Measurements from ENCODE around the gene LRRC55. TPM values are rescaled to one million over a fixed set of nuclear protein-coding genes. Genes with fewer than 3 reads are reported as not detected.

The LRRC55 gene
- polyA plus RNA-seq, 1 experiment, result not detected

DNA sequence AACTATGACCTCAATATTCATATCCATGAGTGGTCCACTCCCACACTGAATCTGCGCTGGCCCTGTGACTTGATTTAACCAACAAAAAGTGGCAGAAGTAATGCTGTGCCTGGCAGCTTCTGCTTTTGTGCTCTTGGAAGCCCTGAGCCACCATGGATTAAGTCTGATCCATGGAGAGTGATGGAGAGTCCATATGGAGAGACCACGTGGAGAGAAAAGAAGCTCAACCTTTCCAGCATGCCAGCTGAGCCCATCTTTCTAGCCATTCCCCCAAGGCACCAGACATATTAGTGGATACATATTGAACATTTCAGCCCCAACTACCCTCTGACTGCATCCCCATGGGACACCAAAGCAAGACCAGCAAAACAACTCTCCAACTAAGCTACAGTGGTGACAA lies 16.0 kb downstream of the LRRC55 start:
- ChIA-PET POLR2A (no interaction called here), CTCF (interaction anchor here (1.1 to 2.2 kb wide), 3 partner anchors 10 to 51 kb away, joined by 3 to 12 read pairs (median 3); no protein-coding TSS in a partner anchor)
- no peak for DNase-seq (ENCODE audit: low read depth)
- Histone ChIP-seq H3K4me3 (ENCODE audit: low read depth, low read length) (no peak overlapping the region), H3K27me3 (ENCODE audit: control insufficient read depth, insufficient read depth, low read length) (peaks cover 9% of the 10 kb centered on the region; the same call in 1 of the 2 replicates), H3K36me3 (ENCODE audit: control insufficient read depth, insufficient read depth, low read length) (no peaks in the 10 kb centered on the region)
- TF ChIP-seq, protein P1, sequence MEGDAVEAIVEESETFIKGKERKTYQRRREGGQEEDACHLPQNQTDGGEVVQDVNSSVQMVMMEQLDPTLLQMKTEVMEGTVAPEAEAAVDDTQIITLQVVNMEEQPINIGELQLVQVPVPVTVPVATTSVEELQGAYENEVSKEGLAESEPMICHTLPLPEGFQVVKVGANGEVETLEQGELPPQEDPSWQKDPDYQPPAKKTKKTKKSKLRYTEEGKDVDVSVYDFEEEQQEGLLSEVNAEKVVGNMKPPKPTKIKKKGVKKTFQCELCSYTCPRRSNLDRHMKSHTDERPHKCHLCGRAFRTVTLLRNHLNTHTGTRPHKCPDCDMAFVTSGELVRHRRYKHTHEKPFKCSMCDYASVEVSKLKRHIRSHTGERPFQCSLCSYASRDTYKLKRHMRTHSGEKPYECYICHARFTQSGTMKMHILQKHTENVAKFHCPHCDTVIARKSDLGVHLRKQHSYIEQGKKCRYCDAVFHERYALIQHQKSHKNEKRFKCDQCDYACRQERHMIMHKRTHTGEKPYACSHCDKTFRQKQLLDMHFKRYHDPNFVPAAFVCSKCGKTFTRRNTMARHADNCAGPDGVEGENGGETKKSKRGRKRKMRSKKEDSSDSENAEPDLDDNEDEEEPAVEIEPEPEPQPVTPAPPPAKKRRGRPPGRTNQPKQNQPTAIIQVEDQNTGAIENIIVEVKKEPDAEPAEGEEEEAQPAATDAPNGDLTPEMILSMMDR (IDR thresholded peaks at IDR 0.05; ENCODE audit: insufficient read depth, low read depth, low read length), result no peak

DNA sequence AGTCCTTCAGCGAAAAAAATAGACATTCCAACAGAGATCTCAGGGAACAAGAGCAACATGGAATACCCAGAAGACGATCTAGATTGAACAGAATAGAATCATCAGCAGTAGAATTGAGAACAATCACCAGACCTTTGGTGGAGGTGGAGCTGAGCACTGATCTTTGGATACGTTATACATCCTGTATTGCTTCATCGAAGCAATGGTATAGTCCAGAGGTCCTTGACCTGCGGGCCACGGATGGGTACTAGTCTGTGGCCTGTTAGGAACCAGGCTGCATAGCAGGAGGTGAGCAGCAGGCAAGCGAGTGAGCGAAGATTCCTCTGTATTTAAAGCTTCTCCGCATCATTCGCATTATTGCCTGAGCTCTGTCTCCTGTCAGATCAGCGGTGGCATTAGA lies 17.6 kb downstream of the LRRC55 start:
- Histone ChIP-seq H3K27me3 (ENCODE audit: control insufficient read depth, insufficient read depth, low read length) (peaks cover 11% of the 10 kb centered on the region; the same call in 1 of the 2 replicates), H3K4me3 (ENCODE audit: low read depth, low read length) (no peak overlapping the region), H3K36me3 (ENCODE audit: control insufficient read depth, insufficient read depth, low read length) (no peaks in the 10 kb centered on the region)
- POLR2A ChIA-PET, result no interaction called here
- TF ChIP-seq, protein P1 (IDR thresholded peaks at IDR 0.05; ENCODE audit: insufficient read depth, low read depth, low read length), result no peak
- CTCF ChIA-PET, result no interaction called here
- DNase-seq (ENCODE audit: low read depth), result no peak

DNA sequence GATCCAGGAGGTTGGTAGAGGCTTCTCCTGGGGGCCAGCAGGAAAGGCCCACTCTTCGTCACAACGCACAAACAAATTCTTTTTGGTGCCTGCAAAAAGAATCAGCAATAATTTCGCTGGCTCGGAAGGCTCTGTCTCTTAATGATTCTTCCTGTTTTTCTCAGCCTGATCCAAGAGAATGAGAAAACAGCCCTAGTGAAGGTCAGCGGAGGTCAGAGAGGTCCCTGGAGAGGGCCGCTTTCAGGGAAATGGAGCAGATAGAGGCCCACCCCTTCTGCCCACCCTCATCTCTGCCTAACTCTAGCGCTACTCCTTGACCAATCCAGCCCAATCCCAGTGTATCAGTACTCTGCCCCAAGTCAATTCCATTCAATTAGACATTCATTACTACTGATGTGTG lies 19.2 kb downstream of the LRRC55 start:
- Histone ChIP-seq H3K4me3 (ENCODE audit: low read depth, low read length) (no peak overlapping the region), H3K36me3 (ENCODE audit: control insufficient read depth, insufficient read depth, low read length) (no peaks in the 10 kb centered on the region), H3K27me3 (ENCODE audit: control insufficient read depth, insufficient read depth, low read length) (peaks cover 11% of the 10 kb centered on the region; the same call in 1 of the 2 replicates)
- ChIA-PET CTCF (no interaction called here), POLR2A (no interaction called here)
- DNase-seq (ENCODE audit: low read depth), result no peak
- TF ChIP-seq, protein P1 (IDR thresholded peaks at IDR 0.05; ENCODE audit: insufficient read depth, low read depth, low read length), result no peak

DNA sequence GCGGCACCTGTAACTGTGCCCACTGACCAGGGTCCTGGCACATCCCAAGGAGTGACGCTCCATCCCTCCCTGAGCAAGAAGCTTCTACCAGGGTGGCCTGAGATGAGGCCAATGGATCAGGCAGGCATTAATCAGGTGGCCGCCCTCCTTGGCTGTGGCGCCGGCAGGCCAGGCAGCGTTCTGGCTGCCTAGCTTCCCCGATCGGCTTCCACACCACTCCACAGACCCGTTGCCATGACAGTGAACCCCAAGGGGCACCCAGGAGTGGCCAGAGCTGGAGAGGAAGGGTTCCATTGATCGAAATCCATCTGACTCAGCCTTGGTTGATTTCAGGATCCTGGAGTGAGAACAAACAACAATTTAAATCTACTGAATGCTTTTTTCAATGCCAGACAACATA lies 20.5 kb downstream of the LRRC55 start:
- ChIA-PET POLR2A (no interaction called here), CTCF (interaction anchor here (1.3 to 4.9 kb wide), 3 partner anchors 9 to 47 kb away, joined by 3 to 51 read pairs (median 4); no protein-coding TSS in a partner anchor)
- TF ChIP-seq, protein P1 (IDR thresholded peaks at IDR 0.05; ENCODE audit: insufficient read depth, low read depth, low read length), result no peak
- H3K36me3 ChIP-seq (ENCODE audit: control insufficient read depth, insufficient read depth, low read length), result no peaks in the 10 kb centered on the region
- DNase-seq (ENCODE audit: low read depth), result no peak
- no peak overlapping the region for H3K4me3 ChIP-seq (ENCODE audit: low read depth, low read length)
- H3K27me3 ChIP-seq (ENCODE audit: control insufficient read depth, insufficient read depth, low read length), result peaks cover 11% of the 10 kb centered on the region; the same call in 1 of the 2 replicates

DNA sequence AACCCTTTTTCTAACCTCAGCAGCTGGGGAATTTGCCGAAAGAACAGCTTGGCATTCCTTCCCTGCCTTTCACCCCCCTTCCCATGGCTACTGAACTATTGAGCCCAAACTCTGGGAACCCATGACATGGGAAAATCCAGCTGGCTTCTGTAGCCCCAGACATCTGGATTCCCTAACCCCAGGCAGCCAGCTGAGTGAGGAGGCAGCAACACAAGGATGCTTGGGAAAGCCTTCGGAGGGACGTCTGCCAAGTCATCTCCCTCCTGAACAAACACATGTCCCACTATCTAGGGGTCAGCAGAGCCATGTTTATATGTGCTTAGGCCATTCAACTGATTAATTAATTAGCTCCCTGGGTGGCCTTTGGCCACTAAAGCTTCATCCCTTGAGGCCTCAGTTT lies 21.6 kb downstream of the LRRC55 start:
- POLR2A ChIA-PET, result no interaction called here
- TF ChIP-seq, protein P1 (IDR thresholded peaks at IDR 0.05; ENCODE audit: insufficient read depth, low read depth, low read length), result no peak
- Histone ChIP-seq H3K4me3 (ENCODE audit: low read depth, low read length) (no peak overlapping the region), H3K36me3 (ENCODE audit: control insufficient read depth, insufficient read depth, low read length) (no peaks in the 10 kb centered on the region), H3K27me3 (ENCODE audit: control insufficient read depth, insufficient read depth, low read length) (peaks cover 11% of the 10 kb centered on the region; the same call in 1 of the 2 replicates)
- no peak for DNase-seq (ENCODE audit: low read depth)
- CTCF ChIA-PET, result interaction anchor here (1.0 to 4.9 kb wide), 7 partner anchors 9 to 73 kb away, joined by 3 to 51 read pairs (median 4); no protein-coding TSS in a partner anchor
